ENCODE measurements around the gene HOXD10. TPM values are rescaled to one million over a fixed set of nuclear protein-coding genes. Genes with fewer than 3 reads are reported as not detected.

The HOXD10 gene
- total RNA-seq, 1 donor from 2014 or later: 4.4 TPM

DNA sequence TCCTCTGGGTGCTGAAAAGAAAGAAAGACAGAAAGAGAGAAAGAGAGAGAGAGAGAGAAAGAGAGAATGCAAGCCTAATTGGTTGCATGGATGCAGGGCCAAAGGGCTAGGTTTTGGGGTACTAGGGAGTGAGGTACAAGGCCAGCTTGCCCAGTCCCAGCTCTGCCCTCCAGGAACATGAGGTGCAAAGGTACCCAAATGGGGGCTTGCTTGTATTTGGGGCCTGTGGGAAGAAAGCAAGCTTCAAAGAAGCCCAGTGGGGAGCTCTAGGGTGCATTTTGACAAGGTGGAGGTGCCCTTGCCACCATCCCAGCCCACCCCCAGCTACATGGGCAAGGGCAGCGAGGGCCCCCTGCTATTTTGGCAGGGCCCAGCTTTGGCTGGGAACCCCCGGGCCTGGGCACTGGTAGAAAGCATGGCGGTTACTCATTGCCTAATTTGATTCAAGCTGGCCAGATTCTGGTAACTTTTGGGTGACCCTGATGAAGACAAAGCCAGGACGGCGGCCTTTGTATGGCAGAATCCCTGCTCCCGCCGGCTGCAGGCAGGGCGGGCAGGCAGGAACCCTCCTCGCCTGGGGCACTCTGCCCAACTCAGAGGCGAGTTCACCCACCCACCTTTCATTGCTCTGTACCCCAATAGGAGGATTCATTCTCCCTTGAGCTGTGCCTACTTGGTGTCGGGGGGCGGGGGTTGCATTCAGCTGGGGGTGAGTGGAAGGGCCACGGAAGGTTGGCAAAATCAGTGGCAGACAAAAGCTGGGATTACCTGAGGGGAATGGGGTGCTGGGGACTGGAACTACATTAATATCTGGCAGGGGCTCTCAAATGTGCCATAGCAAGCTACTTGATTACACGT, 34.2 kb downstream of the HOXD10 start:
- DNase-seq (ENCODE audit: low spot score): no peak

DNA sequence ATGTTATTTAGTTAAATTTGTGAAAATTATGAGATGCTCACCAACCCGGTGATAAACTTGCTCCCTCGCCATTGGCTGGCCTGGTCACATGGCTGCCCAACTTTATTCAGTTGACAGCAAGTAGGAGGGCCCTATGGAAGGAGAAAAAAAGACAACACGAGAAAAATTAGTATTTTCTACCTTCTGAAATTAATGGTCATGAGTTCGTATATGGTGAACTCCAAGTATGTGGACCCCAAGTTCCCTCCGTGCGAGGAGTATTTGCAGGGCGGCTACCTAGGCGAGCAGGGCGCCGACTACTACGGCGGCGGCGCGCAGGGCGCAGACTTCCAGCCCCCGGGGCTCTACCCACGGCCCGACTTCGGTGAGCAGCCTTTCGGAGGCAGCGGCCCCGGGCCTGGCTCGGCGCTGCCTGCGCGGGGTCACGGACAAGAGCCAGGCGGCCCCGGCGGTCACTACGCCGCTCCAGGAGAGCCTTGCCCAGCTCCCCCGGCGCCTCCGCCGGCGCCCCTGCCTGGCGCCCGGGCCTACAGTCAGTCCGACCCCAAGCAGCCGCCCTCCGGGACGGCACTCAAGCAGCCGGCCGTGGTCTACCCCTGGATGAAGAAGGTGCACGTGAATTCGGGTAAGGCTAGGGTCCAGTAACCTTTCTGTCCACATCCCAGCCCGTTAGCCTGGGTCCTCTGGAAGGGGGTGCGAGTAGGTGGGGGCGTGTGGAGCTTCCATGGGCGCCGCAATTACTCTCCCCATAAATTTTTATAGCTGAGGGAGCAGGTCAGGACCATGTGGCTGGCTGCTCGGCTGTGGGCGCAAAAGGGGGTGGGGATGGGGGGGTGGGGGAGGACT, 35.1 kb downstream of the HOXD10 start, which contains the start of gene HOXD4:
Gene HOXD4 (plus strand): TSS at position 109 of the 846 bp plus-strand sequence. CDS start 84 bp downstream, at position 193.
- DNase-seq (ENCODE audit: low spot score): no peak

DNA sequence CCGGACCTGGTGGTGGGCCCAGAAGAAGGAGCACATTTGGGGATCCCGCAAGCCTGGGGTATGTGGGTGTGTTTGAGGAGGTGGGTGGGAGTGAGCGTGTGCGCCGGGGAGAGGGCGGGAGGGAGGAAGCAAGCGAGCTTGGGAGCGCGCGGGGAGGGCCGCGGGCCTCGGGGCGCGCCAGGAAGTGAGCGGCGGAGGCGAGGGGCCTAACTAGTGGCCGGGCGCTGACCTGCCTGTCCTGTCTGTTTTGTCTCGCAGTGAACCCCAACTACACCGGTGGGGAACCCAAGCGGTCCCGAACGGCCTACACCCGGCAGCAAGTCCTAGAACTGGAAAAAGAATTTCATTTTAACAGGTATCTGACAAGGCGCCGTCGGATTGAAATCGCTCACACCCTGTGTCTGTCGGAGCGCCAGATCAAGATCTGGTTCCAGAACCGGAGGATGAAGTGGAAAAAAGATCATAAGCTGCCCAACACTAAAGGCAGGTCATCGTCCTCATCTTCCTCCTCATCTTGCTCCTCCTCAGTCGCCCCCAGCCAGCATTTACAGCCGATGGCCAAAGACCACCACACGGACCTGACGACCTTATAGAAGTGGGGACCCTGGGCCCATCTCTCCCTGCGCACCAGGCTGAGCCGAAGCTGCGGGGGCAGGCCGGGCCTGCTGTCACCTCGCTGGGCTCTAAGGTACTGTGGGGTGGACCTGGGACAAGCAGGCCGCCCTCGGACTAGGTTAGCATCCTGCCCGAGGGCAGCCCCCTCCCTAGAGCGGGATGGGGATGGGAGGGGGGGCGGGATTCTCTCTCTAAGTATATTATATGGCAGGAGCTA, 36.0 kb downstream of the HOXD10 start:
- no peak for DNase-seq (ENCODE audit: low spot score)

DNA sequence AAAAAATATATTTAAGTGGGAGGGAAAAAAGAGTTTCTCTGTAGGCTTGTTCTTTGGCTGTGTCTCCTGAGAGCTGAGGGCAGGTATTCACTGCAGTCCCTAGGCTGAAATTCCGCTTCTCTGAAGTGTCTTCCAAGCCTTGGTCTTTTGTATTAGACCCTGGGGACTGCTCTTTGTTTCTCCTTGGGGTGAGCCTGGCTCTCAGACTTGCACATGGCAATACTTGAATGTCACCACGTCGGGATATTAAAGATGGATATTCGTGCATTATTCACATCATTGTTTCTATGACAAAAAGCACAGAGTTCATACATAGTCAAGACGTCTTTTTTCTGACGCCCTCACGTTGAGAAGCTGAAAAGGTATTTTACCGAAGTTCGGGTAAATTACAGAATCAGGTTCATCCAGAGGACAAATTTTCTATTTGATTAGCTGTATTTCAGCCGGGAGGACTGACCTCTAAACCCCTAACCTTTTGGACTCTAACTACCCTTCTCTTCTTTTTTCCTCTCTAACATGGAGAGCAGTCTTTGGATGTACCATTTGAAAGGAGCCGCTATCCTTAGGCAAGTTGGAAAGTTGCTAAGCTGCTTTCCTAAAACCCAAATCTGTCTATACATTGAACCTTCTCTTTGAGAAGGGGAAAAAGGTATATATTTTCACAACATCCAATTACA, 38.1 kb downstream of the HOXD10 start:
- no peak for DNase-seq (ENCODE audit: low spot score)

DNA sequence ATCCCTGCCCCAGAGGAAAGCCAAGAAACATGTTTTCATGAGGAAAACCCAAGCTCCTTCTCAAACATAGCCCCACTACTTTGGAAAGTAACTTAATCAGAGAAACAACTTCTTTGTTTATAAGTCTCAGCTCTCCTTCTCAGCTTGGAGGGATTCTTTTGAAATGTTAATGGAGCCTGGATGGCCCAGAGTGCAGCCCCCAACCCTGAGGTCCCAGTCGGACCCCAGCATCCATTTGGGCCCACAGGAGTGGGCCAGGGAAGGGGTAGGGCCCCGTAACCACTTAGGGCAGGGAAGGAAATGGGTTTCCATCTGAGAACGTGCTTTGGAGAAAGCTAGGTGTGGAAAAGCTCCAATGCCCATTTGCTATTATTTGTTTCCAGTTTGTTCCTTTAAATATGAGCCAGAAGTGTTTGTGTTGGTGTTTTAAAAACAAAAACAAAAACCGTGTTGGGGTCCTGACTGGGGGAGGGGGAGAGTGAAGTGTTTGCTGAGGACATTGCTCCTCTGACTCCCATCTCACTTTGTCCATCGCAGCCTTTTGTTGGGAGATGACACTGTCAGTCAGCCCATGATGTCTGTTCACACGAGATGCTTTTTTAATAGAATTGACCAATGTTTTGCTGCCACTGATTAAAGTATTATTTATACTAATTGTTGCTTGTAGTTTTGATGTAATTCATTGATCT, 38.9 kb downstream of the HOXD10 start:
- no peak for DNase-seq (ENCODE audit: low spot score)

DNA sequence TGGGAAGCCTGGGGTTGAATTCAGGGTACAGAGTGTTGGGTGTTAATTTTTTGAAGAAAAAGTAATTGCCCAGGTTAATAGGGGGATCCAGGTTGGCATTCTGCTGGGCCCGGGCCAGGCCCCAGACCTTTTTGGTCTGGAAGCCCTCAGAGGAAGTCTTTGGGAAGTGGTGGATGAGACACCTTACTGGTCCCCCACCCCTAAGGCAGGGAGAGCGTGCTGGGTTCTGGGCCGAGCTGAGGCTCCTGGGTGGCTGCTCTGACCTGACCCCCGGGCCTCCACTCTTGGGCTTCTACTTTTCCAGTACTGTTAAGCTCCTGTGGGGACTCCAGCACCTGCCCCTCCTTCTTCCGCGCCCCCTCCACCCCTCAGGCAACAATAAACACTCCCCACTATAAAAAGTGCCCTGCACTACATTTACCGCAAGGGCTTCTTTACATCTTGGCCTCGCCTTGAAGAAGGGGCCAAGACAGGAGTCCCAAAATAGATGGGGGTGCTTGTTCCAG, 39.8 kb downstream of the HOXD10 start:
- DNase-seq (ENCODE audit: low spot score): no peak

DNA sequence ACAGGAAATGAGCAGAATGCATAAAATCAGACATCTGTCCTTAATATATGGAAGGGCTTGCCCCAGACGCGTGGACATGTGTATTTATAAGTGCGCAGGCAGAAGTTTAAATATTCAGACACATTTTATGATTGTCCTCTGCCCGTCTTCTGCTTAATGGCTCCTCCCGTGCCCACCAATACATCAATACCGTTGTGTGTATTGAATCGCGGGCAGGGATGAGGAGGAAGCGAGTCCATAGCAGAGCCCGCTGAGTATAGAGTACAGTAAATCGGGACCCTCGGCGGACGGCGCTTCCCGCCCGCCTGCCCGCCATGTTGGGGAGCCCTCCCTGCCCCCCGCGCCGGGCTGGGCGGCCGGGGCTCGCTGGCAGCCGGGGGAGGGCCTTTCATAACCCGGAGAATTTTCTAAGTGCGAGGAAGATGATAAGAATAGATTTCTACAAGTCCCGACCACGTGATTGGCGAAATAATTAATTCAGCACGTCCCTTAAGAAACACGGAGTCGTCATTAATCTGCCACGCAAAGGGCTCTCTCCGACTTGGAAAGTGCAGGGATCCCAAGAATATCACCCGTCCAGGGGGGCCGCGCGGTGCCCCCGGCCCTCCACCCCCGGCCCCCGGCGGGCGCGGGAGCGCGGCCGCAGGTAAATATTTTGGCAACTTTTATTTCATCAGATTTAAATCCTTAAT, 40.4 kb downstream of the HOXD10 start, which contains the start of gene HOXD3:
Gene HOXD3 (plus strand): TSS at position 501 of the 692 bp plus-strand sequence. CDS start 11,808 bp downstream, outside the sequence.
- no peak for DNase-seq (ENCODE audit: low spot score)

DNA sequence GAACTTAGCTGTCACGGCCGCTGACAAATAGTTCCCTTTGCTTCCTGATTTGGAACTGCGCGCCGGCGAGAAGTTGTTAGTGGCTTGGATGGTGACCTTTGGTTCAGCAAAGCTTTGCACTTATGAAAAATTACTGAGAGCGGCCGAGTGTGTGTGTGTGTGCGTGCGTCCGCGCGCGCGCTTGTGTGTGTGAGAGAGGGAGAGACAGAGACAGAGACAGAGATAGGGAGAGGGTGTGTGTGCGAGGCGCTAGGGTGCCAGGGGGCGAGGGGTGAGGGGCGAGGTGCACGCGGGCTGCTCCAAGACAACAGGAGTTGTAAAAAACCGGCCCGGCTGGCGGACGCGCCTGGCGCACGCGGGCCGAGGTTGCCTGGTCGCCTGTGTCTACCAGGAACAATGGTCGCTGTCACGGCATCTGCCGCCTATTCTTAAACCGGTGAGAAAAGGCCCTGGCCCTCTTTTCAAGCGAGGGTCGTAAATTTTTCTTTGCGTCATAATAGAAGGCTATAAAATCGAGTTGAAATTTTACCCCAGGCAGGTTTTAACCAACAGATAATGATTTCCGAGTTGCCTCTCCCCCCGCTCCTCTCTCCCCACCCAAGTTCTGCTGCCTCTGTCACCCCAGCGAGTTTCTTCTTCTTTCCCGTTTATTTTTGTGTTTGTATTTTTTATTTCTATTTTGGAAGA, 41.1 kb downstream of the HOXD10 start:
- no peak for DNase-seq (ENCODE audit: low spot score)

DNA sequence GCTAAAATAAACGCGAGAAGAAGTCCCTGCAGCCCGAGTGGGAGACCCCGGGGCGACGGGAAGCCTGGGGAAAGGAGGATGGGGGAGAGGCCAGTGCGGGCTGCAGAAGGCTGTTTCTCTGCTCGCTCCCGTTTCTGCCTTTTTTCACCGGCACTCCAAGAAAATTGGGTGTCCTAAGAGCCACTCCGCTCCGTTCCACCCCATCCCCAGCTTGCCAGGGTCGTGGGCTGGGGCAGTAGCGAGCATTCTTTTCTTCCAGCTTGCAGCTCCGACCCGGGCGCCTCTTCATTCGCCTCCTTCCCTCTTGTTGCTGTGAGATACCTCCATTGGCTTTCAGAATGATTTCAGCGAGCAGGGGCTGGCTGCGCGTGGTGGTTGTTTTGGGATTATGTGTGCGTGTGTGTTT, 41.6 kb downstream of the HOXD10 start:
- DNase-seq (ENCODE audit: low spot score): no peak

DNA sequence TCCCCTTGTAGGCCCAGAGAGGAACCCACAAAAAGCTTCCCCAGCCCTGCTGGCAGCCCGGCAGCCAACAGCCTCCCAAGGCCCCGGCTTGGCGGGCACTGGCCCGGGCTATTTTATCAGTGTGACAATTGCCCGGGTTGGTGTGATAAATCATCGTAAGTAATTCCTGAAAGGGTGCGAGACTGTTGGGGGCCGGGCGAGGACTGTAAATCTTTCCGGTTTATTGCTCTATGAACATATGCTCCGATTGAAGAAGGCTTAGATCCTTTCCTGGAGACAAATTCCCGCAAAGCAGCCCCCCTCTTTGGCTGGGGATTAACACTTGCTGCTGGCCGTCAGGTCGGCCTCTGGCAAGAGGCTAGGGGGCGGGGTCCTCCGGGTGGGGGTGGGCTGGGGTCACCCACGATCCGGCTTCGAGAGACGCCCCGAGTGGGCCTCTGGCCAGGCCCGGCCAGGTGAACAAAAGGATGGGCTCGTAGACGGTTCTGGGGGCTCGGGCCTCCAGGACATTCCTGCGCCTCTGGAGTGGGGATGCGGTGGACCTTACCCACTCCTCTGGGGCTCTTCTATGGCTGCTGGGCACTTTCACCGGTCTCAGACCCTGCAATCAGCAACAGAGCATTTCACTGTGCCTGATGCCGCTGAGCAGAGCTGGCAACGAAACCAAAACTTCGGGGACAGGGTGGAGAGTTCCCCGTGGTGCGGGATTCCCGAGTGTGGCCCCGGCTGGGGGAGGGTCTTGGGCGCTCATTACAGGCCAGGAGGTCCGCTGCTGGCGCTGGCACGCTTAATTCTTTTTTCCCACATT, 42.5 kb downstream of the HOXD10 start:
- no peak for DNase-seq (ENCODE audit: low spot score)

DNA sequence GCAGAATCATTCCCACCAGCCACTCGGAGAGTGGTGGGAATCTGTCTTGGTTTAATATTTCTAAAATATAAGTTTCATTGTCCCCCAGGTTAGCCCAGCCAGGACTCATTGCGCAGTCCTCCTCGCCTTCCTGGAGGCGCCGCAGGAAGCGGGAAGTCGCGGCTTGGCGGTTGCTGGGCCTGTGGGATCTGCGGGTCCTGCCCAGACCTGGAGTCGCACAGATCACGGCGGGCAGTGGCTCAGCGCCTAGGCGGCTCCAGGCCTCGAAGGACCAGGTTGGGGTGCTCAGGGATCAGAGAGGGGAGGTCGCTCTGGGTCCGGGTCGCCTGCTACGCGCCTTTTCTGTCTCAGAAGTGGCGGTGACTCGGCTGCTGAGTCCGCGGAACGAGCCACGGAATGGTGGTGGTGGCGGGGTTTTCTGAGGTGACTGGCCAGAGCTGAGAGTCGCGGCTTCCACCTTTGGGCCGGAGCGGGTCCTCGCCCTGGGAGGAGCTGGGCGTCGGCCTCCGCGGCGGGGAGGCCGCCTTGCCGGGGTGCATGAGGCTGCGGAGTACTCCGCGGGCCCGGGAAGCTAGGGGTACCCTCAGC, 43.2 kb downstream of the HOXD10 start:
- DNase-seq (ENCODE audit: low spot score): no peak

DNA sequence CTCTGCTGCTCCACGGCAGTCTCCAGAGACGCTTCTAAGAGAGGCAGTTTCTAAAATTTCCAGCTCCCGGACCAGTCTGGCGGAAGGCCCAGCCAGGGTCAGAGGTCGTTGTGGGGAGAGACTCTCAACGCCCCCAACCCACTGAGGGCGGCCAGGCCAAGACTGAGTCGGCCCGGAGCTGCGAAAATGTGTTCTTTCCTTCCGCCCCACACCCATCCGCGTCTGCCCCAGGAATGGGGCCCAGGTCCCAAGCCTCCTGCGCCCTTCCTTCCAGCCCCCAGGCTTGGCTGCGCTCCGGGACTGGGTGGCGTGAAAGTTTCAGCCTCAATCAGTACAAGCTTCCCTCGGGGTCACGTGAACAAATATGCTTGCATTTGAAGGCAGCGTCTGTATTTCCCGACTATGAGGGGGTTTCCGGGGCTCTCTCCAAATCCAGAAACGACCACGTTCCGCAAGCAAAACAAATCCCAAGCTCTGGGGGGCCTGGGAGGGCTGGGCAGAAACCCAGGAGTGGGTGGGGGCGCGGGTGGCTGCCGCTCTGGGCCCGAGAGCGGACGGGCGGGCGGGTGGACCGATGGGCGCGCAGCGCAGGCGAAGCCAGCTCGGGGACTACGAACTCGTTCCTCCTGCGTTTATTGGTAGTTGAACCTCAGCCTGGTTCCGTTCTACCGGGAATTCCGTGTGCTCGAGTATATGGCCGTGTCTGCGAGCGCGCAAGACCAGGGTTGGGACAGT, 43.8 kb downstream of the HOXD10 start:
- DNase-seq (ENCODE audit: low spot score): no peak

DNA sequence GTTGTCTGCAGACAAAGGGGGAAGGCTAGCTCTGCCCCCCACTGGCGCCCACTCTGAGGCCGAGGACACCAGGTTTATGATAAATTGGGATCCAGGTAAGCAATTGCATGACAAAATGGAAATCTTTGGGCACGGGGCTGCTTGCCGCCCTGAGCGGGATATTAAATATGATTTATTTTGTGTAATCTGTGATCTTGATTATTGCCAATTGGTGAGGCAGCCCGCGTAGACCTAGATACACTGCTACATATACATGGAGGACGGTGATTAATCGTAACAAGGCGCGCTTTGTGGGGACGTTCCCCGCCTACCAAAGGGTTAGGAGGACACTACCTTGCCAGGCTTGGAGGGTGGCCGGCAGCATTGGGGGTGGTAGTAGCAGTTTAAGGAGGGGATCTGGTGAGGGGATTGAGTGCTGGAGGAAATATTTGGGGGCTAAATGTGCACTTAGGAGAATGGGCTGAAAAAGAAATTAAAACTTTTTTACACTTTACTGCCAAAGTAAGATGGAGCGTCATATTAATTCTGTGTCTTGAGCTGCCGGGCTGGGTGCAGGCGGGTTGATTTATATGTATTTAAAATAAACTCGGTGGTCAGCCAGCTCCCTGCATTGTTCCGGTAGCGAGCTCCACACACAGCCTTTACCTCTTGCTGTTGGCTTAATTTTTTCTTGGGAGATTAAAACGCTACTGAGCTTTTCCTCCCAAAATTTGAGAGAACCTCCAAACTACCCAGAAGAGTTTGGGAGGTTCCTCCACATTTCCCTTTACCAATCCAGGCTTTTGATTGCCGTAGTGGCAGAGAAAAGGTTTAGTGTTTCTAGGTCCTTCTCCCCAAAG, 44.6 kb downstream of the HOXD10 start:
- DNase-seq (ENCODE audit: low spot score): no peak

DNA sequence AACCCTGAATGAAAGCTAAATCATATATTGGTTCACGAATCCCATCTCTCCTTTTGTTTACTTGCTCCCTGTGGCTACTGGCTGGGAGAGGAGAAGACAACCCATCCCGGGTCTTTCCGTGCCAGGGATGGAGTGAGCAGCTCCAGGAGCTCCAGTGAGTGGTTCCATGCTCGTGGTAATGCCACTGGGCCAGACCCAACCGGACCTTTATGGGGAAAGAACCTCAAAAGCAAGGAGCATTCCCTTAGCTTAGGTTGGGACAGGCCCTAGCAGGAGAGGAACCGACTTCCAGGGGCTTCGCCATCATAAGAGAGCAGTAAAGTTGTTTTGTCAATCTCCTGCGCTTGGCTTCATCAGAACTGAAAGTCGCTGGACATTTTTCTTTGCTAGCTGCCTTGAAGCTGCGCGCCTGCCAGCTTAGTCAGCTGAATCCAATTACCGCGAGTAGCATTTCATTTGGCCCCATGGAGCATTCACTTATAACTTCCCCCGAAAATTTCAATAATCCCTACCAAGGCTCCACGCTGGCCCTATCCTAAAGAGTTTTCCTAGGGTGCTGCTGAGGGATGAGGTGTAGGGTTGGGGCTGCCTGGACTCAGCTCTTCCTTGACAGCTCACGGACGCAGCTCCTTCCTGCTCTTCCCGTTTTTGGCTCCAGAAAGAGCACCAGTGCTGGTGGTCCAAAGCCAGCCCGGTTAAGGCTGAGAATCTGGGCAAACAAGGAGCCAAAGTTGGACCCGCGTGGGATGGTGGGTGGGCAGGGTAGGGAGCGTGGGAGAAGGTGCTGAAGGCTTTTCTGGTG, 45.4 kb downstream of the HOXD10 start:
- no peak for DNase-seq (ENCODE audit: low spot score)
